HAP-1 (cell line): ENCODE results near the gene CBLC.
A peak's percentile ranks its signal among the peaks of the same experiment; 100 is the strongest.

Experiments
- DNase-seq, 2 experiments: peaks; one replicate each; pipeline ENCODE4 v3.0.0-alpha.2; 2016 to 2020; ENCODE audit warnings: low spot score in 2 of 2
- H3K27me3 ChIP-seq: fragments of 250-450 bp; sonication (Bioruptor Pico); 2 replicates; pipeline ENCODE4 v1.5.1; 2020; ENCODE audit warnings: low read depth, mild to moderate bottlenecking, moderate library complexity
- H3K36me3 ChIP-seq: fragments of 250-450 bp; sonication (Bioruptor Pico); replicated peaks from 2 replicates; pipeline ENCODE4 v1.5.1; 2020; ENCODE audit warnings: mild to moderate bottlenecking
- H3K4me1 ChIP-seq: fragments of 250-450 bp; sonication (Bioruptor Pico); 2 replicates; pipeline ENCODE4 v1.5.1; 2020; ENCODE audit warnings: mild to moderate bottlenecking
- H3K4me3 ChIP-seq: fragments of 250-450 bp; sonication (Bioruptor Pico); 2 replicates; pipeline ENCODE4 v1.5.1; 2020; ENCODE audit warnings: mild to moderate bottlenecking, moderate library complexity
- H3K9me3 ChIP-seq: fragments of 250-450 bp; sonication (Bioruptor Pico); 2 replicates; pipeline ENCODE4 v1.5.1; 2020; ENCODE audit warnings: mild to moderate bottlenecking, moderate library complexity
- in situ Hi-C: fragments of 300-500 bp; cut with MboI; formaldehyde crosslinking; loops from 3 replicates; pipeline ENCODE4 v1.14.3; 2020; ENCODE audit warnings: low sequenced_read_pairs, inconsistent platforms, mixed read lengths

CBLC gene

DNA sequence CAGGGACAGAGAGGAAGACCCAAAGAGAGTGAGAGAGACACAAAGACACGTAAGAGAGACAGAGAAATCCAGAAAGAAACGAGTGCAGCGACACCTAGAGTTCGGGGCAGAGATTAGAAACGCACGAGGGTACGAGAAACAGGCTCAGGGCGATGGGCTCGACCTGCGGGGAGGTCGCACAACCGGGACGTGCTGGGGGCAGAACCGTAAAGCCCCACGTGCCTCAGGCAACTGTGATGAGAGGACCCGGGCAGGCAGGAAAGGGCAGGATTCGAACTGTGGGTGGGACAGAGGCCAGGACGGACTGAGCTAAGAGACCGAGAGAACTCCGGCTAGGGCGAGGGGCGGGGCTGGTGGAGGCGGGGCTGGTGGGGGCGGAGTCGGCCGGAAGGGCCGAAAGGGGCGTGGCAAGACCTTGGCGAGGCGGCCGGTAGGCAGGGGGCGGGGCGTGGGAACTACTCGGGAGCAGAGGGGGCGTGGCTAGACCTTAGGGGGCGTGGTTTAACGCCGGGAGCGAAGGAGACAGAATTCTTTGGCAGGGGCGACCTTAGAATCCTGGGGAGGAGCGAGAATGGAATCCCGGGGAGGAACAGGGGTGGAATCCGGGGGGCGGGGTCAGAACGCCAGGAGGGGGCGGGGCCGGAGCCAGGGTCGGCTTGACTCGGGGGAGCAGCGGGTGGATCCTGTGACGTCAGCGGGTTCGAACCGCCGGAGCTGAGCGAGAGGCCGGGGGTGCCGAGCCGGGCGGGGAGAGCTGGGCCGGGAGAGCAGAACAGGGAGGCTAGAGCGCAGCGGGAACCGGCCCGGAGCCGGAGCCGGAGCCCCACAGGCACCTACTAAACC, 68.1 kb downstream of the CBLC start, which contains the start of gene NECTIN2:
Gene NECTIN2 (plus strand): TSS at position 686 of the 843 bp plus-strand sequence. CDS start 229 bp downstream, outside the sequence.
- H3K36me3 ChIP-seq, result peaks cover 9% of the 10 kb centered on the region
- H3K4me1 ChIP-seq, result peaks cover 19% of the 10 kb centered on the region
- peak within 1 kb of the TSS; percentile 94 for H3K4me3 ChIP-seq
- peak; percentile 95 to 100 for DNase-seq
- H3K27me3 ChIP-seq, result no peaks in the 10 kb centered on the region
- in situ Hi-C loops, result loop anchor here (10.0 kb wide), 2 partner anchors 121 to 271 kb away; no protein-coding TSS in a partner anchor
- no peaks in the 10 kb centered on the region; the same call in 1 of the 2 replicates for H3K9me3 ChIP-seq

DNA sequence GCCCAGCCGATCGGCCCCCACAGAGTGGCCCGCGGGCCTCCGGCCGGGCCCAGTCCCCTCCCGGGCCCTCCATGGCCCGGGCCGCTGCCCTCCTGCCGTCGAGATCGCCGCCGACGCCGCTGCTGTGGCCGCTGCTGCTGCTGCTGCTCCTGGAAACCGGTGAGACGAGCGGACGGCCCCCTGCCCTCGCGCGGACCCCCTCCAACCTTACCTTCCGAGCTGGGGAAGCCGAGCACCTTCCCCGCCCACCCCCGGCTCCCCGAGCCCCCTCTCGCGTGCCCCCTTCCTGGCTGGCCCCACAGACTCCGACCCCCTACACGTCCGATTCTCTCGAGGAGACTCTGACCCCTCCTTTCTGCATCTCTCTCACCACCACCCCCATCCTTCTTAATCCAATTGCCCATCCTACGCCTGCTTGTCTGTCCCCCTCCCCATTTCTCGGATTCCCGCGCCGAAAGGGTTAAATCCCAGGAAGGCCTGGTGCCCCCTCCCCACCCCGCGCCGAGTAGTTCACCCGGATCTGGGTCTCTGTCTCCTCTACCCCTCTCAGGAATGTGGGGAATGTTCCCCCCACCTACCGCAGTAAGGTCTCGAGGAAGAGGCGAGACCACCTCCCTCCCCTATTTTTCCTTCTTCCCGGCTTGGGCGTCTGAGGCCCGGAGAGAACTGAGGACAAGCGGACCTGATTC, 68.9 kb downstream of the CBLC start:
- peak overlapping the region; percentile 94 for H3K4me3 ChIP-seq
- DNase-seq, result peak; percentile 6 to 69
- H3K36me3 ChIP-seq, result peaks cover 9% of the 10 kb centered on the region
- in situ Hi-C loops, result loop anchor here (10.0 kb wide), 2 partner anchors 122 to 272 kb away; no protein-coding TSS in a partner anchor
- no peaks in the 10 kb centered on the region; the same call in 1 of the 2 replicates for H3K9me3 ChIP-seq
- H3K4me1 ChIP-seq, result peaks cover 19% of the 10 kb centered on the region
- no peaks in the 10 kb centered on the region for H3K27me3 ChIP-seq

- H3K4me3 ChIP-seq, result peak overlapping the region; percentile 94
- H3K9me3 ChIP-seq, result no peaks in the 10 kb centered on the region
- DNase-seq, result peak; percentile 45 to 82
- H3K27me3 ChIP-seq, result no peaks in the 10 kb centered on the region
- H3K4me1 ChIP-seq, result peaks cover 19% of the 10 kb centered on the region
- H3K36me3 ChIP-seq, result peaks cover 9% of the 10 kb centered on the region
- in situ Hi-C loops, result loop anchor here (10.0 kb wide), 2 partner anchors 123 to 273 kb away; no protein-coding TSS in a partner anchor
These were observed 69.7 kb downstream of the CBLC start for GRCh38 chr19:44847144-44848035.

GRCh38 chr19:44848036-44848811, 70.5 kb downstream of the CBLC start:
- peak overlapping the region; percentile 94 for H3K4me3 ChIP-seq
- DNase-seq, result peak in 1 of 2 experiments; percentile 50
- H3K27me3 ChIP-seq, result no peaks in the 10 kb centered on the region
- no peaks in the 10 kb centered on the region for H3K9me3 ChIP-seq
- peaks cover 9% of the 10 kb centered on the region for H3K36me3 ChIP-seq
- peaks cover 19% of the 10 kb centered on the region for H3K4me1 ChIP-seq
- in situ Hi-C loops, result loop anchor here (10.0 kb wide), 2 partner anchors 123 to 273 kb away; no protein-coding TSS in a partner anchor

GRCh38 chr19:44848812-44849447, 71.2 kb downstream of the CBLC start:
- Histone ChIP-seq H3K4me3 (peak overlapping the region; percentile 94), H3K36me3 (peaks cover 14% of the 10 kb centered on the region), H3K9me3 (no peaks in the 10 kb centered on the region), H3K4me1 (peaks cover 19% of the 10 kb centered on the region), H3K27me3 (no peaks in the 10 kb centered on the region)
- in situ Hi-C loops, result loop anchor here (10.0 kb wide), 2 partner anchors 124 to 274 kb away; no protein-coding TSS in a partner anchor
- peak in 1 of 2 experiments; percentile 45 for DNase-seq
